HG02840 (cell line): ENCODE data around the gene ATXN10.
"Not testable (repeated sequence)": the region's sequence is repeated elsewhere in the genome, so short reads cannot be mapped to it uniquely, and the experiment has no call there.

ENCODE experiments used
- ATAC-seq: cut with Tn5 transposase; IDR thresholded peaks from one replicate; pipeline ENCODE4 v1.9.1; 2021; ENCODE audit warnings: mild to moderate bottlenecking, moderate library complexity, moderate number of reproducible peaks; ENCODE audit not compliant: unreplicated experiment, low FRiP score

Gene ATXN10, protein sequence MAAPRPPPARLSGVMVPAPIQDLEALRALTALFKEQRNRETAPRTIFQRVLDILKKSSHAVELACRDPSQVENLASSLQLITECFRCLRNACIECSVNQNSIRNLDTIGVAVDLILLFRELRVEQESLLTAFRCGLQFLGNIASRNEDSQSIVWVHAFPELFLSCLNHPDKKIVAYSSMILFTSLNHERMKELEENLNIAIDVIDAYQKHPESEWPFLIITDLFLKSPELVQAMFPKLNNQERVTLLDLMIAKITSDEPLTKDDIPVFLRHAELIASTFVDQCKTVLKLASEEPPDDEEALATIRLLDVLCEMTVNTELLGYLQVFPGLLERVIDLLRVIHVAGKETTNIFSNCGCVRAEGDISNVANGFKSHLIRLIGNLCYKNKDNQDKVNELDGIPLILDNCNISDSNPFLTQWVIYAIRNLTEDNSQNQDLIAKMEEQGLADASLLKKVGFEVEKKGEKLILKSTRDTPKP

DNA sequence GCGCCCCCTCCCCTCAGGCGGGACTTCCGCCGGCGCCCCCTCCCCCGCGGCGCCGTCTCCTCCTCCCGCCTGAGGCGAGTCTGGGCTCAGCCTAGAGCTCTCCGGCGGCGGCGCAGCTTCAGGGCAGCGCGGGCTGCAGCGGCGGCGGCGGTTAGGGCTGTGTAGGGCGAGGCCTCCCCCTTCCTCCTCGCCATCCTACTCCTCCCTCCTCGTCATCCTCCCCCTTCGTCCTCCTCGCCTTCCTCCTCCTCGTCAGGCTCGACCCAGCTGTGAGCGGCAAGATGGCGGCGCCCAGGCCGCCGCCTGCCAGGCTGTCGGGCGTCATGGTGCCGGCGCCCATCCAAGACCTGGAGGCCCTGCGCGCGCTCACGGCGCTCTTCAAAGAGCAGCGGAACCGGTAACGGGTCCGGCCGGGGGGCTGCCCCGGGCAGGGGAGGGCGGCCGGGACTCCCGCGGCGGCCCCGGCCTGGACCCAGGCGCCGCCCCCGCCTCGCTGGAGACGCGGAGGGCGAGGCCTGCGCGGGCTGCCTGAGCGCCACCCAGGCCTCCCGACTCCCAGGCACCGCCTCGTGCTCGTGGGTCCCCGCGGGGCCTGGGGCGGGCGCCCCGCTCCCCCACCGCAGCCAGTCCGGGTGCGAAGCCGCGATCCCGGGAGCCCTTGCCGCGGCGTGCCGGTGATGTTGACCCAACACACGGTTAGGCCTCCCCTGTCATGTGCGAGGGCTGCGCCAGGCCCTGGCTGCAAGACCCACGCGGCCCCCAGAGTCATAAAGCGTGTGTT is at the start of gene ATXN10:
Gene ATXN10 (plus strand): TSS at position 52 of the 781 bp plus-strand sequence. CDS start 230 bp downstream, at position 282.
- ATAC-seq, result peak; percentile 69

DNA sequence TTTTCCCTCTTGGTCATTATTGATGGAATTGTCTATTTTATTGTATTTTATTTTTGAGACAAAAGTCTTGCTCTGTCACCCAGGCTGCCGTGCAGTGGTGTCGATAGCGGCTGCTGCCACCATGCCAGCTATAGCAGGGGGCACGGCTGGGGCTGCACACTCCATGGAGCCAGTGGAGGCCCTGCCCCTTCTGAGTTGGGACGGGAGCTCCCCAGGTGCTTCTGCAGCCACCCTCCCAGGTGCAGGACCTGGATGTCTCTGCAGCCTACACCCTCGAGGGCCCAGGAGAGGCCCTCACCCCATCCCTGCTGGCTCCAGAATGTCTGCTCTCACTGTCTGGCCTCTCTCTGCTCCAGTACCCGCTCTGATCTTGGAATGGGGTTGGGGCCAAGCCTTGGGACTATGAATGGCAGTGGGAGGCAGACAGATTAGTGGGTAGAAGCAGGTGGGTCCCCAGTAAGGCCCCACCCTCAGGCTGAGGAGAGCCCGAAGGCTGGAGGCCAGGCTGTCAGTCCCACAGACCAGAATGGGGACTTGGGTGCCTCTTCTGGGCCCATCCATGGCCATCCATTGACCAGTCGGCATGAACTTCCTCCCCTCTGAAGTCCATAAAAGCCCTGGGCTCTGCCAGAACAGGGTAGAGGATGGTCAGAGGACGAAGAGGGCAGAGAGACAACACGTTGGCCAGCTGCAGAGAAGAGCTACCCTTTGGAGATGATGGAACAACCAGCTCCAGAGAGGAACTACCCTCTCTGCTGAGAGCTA is 49.6 kb upstream of the ATXN10 start:
- ATAC-seq, result no peak

DNA sequence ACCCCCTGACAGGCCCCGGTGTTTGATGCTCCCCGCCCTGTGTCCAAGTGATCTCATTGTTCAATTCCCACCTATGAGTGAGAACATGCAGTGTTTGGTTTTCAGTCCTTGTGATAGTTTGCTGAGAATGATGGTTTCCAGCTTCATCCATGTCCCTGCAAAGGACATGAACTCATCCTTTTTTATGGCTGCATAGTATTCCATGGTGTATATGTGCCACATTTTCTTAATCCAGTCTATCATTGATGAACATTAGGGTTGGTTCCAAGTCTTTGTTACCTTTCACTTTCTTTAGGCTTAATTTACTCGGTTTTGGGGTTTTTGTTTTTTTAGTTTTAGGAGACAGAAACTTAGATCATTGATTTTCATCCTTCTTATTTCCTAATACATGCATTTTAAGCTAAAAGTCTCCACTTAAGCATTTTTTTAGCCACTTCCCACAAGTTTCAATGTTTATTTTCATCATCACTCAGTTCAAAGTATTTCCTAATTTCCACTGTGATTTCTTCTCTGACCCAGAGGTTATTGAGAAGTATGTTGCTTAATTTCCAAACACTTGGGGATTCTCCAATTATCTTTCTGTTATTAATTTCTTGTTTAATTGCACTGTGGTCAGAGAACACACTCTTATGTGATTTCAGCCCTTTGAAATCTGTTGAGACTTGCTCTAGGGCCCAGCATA is 48.0 kb upstream of the ATXN10 start:
- not testable (repeated sequence) for ATAC-seq

DNA sequence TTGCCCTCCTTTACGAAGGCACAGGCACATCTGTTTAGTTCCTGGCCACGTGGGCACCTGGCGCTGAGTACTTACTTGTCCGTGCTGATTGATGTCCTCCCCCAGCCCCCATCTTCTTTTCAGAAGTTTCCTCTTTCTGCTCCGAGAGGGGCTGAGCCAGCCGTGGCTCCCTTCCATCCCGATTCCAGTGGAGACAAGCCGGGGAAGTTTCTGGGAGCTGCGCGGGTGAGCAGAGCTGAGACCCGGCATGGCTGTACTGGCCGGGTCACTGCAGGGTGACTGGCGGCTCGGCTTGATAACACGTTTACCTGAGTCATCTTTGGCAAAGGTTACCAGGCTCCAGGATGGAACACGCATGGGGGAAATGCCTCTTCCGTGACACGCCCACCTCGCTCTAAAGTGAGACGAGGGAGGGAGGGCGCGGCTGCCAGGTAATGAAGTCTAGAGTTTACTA is 45.4 kb upstream of the ATXN10 start:
- no peak for ATAC-seq

DNA sequence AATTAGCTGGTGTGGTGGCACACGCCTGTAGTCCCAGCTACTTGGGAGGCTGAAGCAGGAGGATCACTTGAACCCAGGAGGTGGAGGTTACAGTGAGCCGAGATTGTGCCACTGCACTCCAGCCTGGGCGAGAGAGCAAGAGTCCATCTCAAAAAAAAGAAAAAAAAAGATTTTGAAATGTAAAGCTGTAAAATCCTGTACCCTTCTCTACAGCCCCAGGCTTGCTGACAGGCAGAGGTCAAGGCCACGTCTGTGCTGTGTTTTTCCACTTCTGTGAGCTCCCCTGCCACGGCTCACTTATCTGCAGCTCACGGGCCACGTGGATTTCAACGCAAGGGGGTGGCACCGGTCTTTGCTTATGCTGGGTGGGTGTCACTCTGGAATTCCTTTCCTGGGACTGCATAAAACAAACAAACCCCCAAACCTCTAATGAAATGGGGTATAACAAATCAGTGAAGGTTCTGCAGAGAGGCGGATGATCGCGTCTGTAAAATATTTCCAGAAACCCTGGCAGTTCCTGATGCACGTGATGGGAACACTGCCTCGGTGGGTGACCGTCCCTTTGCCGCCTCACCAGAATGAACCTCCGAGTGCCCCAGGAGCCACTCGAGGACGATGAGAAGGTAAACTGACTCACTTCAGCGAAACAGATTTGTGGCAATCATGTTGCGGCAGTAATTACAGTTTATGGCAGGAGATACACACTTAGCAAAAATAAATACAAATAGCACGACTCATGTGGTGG is 44.0 kb upstream of the ATXN10 start:
- ATAC-seq, result no peak

DNA sequence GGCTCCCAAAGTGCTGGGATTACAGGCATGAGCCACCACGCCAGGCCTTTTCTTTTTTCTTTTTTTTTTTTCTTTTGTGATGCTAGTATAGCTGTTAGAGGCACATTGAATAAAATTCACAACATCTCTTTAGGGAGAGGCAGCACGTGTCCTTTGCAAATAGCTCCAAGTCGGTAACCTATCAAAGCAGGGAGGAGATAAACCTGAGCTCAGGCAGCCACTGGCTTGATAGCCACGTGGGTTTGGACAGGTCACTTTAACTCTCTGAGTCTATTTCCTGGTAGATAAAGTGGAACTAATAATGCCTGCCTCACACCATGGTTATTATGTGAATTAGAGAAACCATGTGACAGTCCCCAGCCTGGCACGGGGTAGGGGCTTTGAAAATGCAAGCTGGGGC is 43.1 kb upstream of the ATXN10 start:
- no peak for ATAC-seq

DNA sequence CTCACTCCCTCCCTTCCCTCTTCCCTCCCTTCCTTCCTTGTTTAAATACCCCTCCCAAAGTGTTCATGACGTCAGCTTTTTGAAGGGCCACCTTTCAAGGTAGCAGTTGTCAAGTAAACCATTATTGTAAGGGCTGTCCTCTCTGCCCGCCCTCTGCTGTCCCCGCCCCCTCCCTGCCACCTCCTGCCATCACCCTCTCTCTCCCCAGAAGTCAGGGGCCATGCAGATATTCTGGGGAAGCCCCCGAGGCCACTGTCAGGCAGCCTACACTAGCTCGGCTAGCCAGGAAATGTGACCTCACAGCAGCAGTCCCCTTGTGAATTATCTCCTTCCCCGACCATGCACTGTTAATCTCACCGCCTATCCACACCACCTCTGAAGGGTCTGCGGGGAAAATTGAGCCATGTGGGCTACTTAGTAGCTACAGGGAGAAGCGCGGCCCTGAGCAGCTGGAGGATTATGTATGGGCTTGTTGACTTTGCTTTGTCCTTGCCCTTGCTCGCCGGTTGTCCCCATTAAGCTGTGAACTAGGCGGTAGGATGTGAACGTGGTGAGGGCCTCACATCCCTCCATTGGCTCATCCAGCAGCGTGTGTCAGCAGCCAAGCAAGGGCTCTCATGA is 42.1 kb upstream of the ATXN10 start:
- ATAC-seq, result no peak

DNA sequence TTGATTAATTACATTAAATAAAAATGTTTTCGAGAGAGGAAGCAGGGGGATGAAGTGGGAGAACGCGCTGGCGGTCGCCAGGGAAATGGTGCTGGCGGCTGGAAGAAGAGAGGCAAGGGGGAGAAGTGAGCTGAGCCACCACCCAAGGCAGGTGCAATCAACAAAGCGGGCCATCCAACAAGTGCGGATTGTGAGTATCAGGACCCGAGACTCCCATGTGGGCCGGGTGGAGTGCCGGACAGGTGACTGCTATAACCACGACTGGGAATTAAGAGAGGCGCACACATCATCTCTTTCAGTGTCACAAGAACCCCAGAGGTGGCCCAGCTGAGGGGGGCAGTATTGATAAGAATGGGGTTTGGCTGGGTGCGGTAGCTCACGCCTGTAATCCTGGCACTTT is 41.2 kb upstream of the ATXN10 start:
- no peak for ATAC-seq

DNA sequence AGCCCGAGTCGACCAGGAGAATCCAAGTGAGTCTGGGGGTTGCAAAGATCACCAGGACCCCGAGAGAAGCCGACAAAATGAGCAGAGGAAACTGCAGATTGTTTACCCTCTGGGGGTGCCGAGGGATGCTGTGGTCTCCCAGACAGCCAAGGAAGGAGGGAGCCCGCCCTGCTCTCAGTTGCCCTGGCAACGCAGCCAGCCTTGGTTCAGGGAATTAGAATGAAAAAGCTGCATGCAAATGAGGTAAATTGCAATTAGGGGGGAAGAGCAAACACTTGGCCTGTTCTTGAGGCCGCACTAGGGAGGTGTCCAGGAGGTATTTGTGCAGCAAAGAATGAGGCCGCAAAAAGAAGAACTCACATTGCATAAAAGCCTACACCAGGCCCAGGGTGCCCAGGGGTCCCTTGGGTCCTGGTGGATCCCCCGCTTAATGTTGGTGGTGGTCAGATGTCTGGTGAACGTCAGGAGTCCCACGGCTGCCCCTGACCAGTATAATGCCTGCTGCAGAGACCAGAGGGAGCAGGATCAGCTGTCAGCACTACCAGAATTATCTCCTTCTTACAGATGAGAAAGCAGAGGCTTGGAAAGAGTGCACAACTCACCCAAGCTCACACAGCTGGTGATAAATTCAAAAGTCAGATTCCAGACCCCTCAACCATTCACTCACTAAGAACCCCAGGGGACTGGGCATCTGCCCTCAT is 40.3 kb upstream of the ATXN10 start:
- ATAC-seq, result no peak

DNA sequence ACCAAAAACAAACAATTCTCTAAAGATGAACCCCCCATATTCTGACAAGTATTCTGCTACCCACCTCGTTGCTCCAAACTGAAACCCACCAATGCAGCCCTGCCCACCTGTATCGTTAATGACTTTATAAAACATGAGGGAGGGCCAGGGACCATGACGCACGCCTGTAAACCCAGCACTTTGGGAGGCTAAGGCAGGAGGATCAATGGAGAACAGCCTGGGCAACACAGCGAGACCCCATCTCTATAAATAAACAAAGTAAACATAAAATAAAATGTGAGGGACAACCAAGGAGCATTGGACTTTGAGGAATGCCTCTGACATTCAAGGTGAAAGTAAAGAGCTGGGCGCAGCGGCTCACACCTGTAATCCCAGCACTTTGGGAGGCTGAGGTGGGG is 39.8 kb upstream of the ATXN10 start:
- ATAC-seq, result no peak

DNA sequence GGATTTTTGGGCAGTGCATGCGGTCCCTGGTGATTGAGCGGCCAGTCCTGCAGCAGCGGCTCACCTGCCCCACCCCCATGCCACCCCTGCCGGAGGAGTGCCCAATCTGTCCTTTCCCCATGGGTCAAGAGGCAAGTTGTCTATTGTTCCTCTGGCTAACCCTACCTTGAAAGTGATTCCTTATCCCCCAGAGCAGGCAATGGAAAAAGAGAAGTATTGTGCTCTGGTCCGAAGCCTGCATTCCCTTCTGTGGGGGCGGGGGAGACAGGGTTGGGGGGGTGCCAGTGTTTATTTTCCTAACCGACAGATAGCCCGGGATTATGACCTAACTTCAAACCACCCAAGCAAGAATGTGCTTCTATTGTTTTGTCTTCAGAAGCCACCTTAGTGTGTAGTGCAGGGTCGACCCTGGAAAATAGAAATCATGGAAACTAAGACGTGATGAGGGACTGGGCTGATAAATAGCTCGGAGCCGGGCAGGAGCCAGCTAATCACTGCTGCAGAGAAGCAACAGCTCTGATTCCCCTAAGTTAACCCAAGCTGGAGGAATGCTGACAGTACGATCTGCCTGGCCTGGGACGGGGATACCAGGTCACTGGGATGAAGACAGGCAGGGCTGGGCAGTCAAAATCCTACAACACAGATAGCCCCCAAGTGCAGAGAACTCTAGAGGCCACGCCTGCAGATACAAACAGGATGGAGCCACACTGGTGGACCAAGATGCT is 38.7 kb upstream of the ATXN10 start:
- no peak for ATAC-seq

DNA sequence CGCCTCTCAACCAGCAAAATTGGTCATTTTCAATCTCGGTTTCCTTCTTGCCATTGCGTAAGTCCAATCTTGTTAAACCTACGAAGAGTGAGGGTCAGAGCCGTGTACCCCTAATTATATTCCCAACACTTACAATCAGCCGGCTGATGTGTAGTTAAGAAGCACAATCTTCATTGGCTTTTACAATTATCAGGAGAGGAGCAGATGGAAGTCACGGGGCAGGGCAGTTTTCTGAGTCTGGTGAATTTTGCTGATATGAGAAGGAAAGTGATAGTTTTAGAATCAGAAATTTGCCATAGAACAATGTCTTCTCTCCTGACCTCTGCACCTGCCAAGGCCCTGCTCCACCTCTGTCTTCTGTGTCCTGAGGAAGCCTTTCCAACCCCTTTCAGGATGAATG is 35.0 kb upstream of the ATXN10 start:
- ATAC-seq, result no peak

DNA sequence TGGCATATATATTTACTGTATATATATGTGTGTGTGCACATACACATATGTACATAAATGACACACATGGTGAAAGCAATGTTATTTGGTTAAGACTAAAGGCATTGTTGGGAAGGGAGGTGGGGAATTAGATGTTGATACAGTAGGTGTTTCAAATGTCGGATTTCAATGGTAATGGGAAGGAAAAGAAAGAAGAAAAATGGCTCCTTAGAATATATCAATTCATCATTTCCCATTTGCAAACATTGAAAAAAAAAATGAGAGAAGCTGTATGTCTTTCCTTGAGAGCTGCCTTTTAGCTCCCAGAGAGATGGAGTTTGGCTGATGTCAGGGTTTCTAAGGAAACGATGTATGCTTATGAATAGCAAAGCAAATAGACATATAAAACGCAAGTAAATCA is 33.4 kb upstream of the ATXN10 start:
- no peak for ATAC-seq

DNA sequence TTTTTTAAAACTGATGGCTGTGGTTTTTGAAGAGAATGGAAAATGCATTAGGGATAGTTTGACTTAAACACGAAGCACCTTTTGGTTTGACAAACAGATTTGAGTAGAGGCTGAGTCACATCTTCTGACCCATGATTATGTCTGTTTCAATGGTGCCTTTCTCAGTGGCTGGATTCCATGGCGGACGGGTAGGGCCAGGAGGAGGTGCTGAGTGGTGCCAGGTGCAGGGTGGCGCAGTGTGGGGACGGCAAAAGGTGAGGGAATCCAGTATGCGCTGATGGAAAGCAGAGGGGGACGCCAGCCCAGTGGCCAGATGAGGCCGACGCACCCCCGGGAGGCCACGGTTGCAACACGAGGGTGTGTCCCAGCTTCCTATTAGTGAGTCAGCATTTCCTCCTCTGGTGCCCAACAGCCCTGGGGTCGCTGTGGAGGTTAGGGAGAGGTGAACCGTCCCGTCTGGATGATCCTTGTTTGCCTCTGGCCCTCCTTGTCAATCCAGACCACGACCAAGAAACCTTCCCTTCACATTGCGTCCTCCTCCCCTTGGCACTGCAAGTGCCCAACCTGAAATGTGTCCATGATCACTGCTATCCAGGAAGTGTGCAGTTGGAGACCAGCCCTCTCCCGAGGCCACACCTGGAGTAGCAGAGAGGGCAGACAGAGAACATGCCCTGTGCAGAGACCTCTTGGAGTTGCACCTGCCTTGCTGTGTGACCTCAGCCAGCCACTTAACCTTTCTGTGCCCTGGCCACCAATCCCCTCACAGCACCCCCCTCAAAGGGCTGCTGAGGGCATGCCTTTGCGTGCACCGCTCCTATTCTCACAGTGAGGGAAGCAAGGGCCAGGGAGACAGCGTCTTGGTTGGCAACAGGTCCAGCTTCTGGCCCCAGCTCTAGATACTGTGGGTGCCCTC is 32.5 kb upstream of the ATXN10 start:
- no peak for ATAC-seq

DNA sequence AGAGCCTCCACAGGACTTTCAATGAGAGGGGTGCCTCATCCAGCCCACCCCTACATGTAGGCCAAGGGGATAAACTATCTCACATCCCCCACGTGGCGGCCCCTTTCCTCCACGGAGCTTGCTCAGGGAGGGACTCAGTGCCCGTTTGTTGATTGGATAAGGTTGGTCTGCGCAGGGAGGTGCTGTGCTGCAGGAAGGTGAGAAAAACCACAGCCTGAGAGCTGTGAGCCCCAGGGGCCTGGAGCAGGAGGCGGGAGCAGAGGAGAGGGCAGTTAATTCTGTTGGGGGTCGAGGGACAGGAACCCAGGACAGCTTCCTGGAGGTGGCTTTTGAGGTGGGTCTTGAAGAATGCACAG is 31.9 kb upstream of the ATXN10 start:
- no peak for ATAC-seq

DNA sequence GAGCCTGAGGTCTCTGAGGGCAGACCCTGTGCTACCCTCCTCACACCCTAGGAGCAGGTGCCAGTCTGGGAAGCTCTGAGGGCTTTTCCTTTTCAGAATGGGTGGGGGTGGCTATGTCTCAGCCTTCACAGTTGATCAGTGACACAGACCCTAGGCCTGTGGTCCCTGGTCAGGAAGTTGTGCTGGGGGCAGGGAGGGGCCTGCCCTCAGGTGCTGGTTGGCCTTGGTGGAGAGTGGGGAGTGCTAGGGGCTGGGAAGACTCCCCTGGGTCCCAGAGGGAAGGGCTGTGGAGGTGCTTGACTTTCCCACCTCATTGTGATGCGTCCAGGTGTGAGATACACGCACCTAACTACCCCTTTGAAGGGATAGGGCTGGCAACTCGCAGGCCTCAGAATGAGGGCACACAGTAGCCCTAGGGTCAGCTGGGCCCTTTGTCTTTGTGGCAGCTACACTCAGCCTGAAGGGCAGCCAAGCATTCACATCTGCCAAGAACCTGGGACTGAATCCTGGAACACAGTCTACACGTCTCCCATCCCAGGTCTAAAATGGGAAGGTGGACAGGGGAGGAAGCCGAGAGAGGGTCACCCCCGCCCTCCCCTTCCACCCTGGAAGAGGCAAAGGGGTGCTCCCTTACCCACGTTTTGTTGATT is 31.2 kb upstream of the ATXN10 start:
- ATAC-seq, result no peak
